Fibroblast of the aortic adventitia (primary cell): ENCODE measurements around the gene POLE2. TPM values are rescaled to one million over a fixed set of nuclear protein-coding genes. Genes with fewer than 3 reads are reported as not detected.

ENCODE experiments used
- DNase-seq: peaks from one replicate; pipeline ENCODE4 v3.0.0-alpha.2; 2010; ENCODE audit warnings: low read depth
- H3K4me3 ChIP-seq: 2 replicates; pipeline ENCODE4 v1.5.1; 2011; ENCODE audit warnings: low read depth, mild to moderate bottlenecking, control low read depth, low read length, moderate library complexity
- small RNA-seq: library from RNA; depleted of rRNA; stranded (forward); fragments of <200 nt; gene quantifications from one replicate; pipeline ENCODE3, GENCODE V24; 2012
- total RNA-seq: library from RNA; depleted of rRNA; stranded (reverse); fragments of >200 nt; gene quantifications from 2 replicates; pipeline ENCODE4 v1.2.3, GENCODE V29; 2012; ENCODE audit warnings: low replicate concordance
- TF ChIP-seq, protein P1 (sequence below): IDR thresholded peaks from 2 replicates; pipeline ENCODE4 v1.5.1; 2011; ENCODE audit warnings: mild to moderate bottlenecking, low read length, control low read depth, inconsistent platforms; ENCODE audit not compliant: insufficient read depth

The POLE2 gene
- total RNA-seq, 1 donor = 36.2 TPM

- TF ChIP-seq, protein P1, sequence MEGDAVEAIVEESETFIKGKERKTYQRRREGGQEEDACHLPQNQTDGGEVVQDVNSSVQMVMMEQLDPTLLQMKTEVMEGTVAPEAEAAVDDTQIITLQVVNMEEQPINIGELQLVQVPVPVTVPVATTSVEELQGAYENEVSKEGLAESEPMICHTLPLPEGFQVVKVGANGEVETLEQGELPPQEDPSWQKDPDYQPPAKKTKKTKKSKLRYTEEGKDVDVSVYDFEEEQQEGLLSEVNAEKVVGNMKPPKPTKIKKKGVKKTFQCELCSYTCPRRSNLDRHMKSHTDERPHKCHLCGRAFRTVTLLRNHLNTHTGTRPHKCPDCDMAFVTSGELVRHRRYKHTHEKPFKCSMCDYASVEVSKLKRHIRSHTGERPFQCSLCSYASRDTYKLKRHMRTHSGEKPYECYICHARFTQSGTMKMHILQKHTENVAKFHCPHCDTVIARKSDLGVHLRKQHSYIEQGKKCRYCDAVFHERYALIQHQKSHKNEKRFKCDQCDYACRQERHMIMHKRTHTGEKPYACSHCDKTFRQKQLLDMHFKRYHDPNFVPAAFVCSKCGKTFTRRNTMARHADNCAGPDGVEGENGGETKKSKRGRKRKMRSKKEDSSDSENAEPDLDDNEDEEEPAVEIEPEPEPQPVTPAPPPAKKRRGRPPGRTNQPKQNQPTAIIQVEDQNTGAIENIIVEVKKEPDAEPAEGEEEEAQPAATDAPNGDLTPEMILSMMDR = no peak
- DNase-seq = peak; percentile 76
- no peak overlapping the region for H3K4me3 ChIP-seq
Measured at GRCh38 chr14:49594347-49595091, 93.5 kb downstream of the POLE2 start.

Small RNAs within 50 kb of the gene (small RNA-seq; reads per million reads assigned to genes)
- gene AL139099.3 = not detected
- not detected for gene RNU6ATAC30P

Other genes with a start within 250 kb of the POLE2 start
- 822 and 5,262 TPM in 2 replicates for gene RPS29, start 101.8 kb downstream of the POLE2 start, total RNA-seq
- 10.6 and 33.4 TPM in 2 replicates for gene LRR1, start 89.3 kb downstream of the POLE2 start, total RNA-seq
- gene RPL36AL, start 67.6 kb downstream of the POLE2 start, total RNA-seq = 180 and 525 TPM in 2 replicates
- 76.9 and 103 TPM in 2 replicates for gene MGAT2, start 67.4 kb downstream of the POLE2 start, total RNA-seq
- gene DNAAF2, start 53.0 kb downstream of the POLE2 start, total RNA-seq = 10.5 and 24.9 TPM in 2 replicates
- 4.9 and 12.8 TPM in 2 replicates for gene KLHDC1, start 4.9 kb upstream of the POLE2 start, total RNA-seq
- gene KLHDC2, start 79.9 kb upstream of the POLE2 start, total RNA-seq = 69.3 and 74.1 TPM in 2 replicates
- 63.9 and 140 TPM in 2 replicates for gene NEMF, start 164.6 kb upstream of the POLE2 start, total RNA-seq
- gene ARF6, start 204.9 kb upstream of the POLE2 start, total RNA-seq = 101 and 130 TPM in 2 replicates